GM19455 (cell line): ENCODE results near the gene BARX2.

Source experiments
- ATAC-seq: cut with Tn5 transposase; IDR thresholded peaks from one replicate; pipeline ENCODE4 v1.9.1; 2021; ENCODE audit not compliant: unreplicated experiment

BARX2 gene

GRCh38 chr11:129435499-129436245 lies 60.0 kb downstream of the BARX2 start:
- no peak for ATAC-seq

GRCh38 chr11:129436573-129436972 lies 60.9 kb downstream of the BARX2 start:
- no peak for ATAC-seq

- ATAC-seq: no peak
These were observed 64.5 kb downstream of the BARX2 start for GRCh38 chr11:129440028-129440713.

- no peak for ATAC-seq
These were observed 66.5 kb downstream of the BARX2 start for GRCh38 chr11:129442171-129442570.

- ATAC-seq: no peak
These were observed 67.6 kb downstream of the BARX2 start for GRCh38 chr11:129443276-129443675.

- ATAC-seq: no peak
These were observed 68.6 kb downstream of the BARX2 start for GRCh38 chr11:129444274-129444673.

- no peak for ATAC-seq
These were observed 69.6 kb downstream of the BARX2 start for GRCh38 chr11:129445226-129445625.

- no peak for ATAC-seq
These were observed 70.9 kb downstream of the BARX2 start for GRCh38 chr11:129446572-129446971.

GRCh38 chr11:129447654-129448239 lies 72.1 kb downstream of the BARX2 start:
- ATAC-seq: no peak

- no peak for ATAC-seq
These were observed 75.9 kb downstream of the BARX2 start for GRCh38 chr11:129451524-129451923.

- no peak for ATAC-seq
These were observed 77.7 kb downstream of the BARX2 start for GRCh38 chr11:129453293-129453721.

GRCh38 chr11:129455101-129455500 lies 79.5 kb downstream of the BARX2 start:
- no peak for ATAC-seq

GRCh38 chr11:129455756-129456655 lies 80.4 kb downstream of the BARX2 start:
- no peak for ATAC-seq

GRCh38 chr11:129457321-129457720 lies 81.7 kb downstream of the BARX2 start:
- ATAC-seq: no peak

- ATAC-seq: no peak
These were observed 82.6 kb downstream of the BARX2 start for GRCh38 chr11:129458278-129458677.

- ATAC-seq: no peak
These were observed 83.3 kb downstream of the BARX2 start for GRCh38 chr11:129458756-129459535.

- ATAC-seq: no peak
These were observed 85.1 kb downstream of the BARX2 start for GRCh38 chr11:129460714-129461113.

GRCh38 chr11:129484068-129484467 lies 108.4 kb downstream of the BARX2 start:
- ATAC-seq: no peak

GRCh38 chr11:129489249-129489648 lies 113.6 kb downstream of the BARX2 start:
- no peak for ATAC-seq

- ATAC-seq: no peak
These were observed 114.4 kb downstream of the BARX2 start for GRCh38 chr11:129490004-129490403.
